Testis (tissue), 5 donors: ENCODE data around the gene XG. TPM values are rescaled to one million over a fixed set of nuclear protein-coding genes. Genes with fewer than 3 reads are reported as not detected.
"Not testable (repeated sequence)": the region's sequence is repeated elsewhere in the genome, so short reads cannot be mapped to it uniquely, and the experiment has no call there.

ENCODE experiments used
- DNase-seq: peaks from one replicate; pipeline ENCODE4 v3.0.0-alpha.2; 2019
- H3K27ac ChIP-seq, 2 donors: fragments of 200-600 bp; sonication (generic); one replicate each; pipeline ENCODE4 v1.5.1; 2019
- H3K27me3 ChIP-seq: fragments of 200-600 bp; sonication (generic); one replicate; pipeline ENCODE4 v1.5.1; 2019
- H3K36me3 ChIP-seq: fragments of 200-600 bp; sonication (generic); one replicate; pipeline ENCODE4 v1.5.1; 2017; ENCODE audit warnings: low read depth; ENCODE audit errors: missing control alignments
- H3K4me1 ChIP-seq: fragments of 200-600 bp; sonication (generic); one replicate; pipeline ENCODE4 v1.5.1; 2019
- H3K4me3 ChIP-seq, 2 donors: fragments of 200-600 bp; sonication (generic); one replicate each; pipeline ENCODE4 v1.5.1; 2017 to 2019
- H3K9me3 ChIP-seq: fragments of 200-600 bp; sonication (generic); one replicate; pipeline ENCODE4 v1.5.1; 2017
- POLR2A ChIP-seq: fragments of 450-650 bp; IDR thresholded peaks from one replicate; pipeline ENCODE4 v1.6.1; 2017; ENCODE audit warnings: antibody characterized with exemption, mild to moderate bottlenecking, moderate library complexity
- WGBS, 2 donors: methylation state at CpG; one replicate each; pipeline ENCODE4 v1.1.5; 2018; 5-methylcytosine and 5-hydroxymethylcytosine counted together
- intact Hi-C: fragments of 100-400 bp; cut with DNase I; formaldehyde crosslinking; loops from one replicate; pipeline ENCODE4 v1.15.1; 2023; ENCODE audit warnings: low total_unique reads
- long read RNA-seq, 2 donors: transcript quantifications; one replicate each; lab custom pipeline, GENCODE V29; 2026
- polyA plus RNA-seq: library from polyadenylated mRNA; stranded (reverse); fragments of 350-450 nt; fragmentation: Illumina TruSeq; extraction: RNeasy Lipid Tissue Mini Kit (QIAGEN cat#74804); gene quantifications from one replicate; pipeline ENCODE4 v1.2.3, GENCODE V29; 2014; ENCODE audit warnings: low read depth, low replicate concordance; ENCODE audit not compliant: insufficient read depth
- total RNA-seq, 2 donors: library from RNA; depleted of rRNA; stranded (reverse); fragments of >200 nt; gene quantifications; one replicate each; pipeline ENCODE4 v1.2.3, GENCODE V29; 2016
- TF ChIP-seq, protein P1 (sequence below), 3 experiments: fragments of 450-650 bp in 2 of 3; fragments of 200-600 bp in 1 of 3; sonication (generic) in 1 of 3; IDR thresholded peaks; one replicate each; pipeline ENCODE4 v1.5.1; 2016 to 2019; ENCODE audit warnings: antibody characterized with exemption in 3 of 3, mild to moderate bottlenecking in 2 of 3, moderate library complexity in 1 of 3

XG gene, protein sequence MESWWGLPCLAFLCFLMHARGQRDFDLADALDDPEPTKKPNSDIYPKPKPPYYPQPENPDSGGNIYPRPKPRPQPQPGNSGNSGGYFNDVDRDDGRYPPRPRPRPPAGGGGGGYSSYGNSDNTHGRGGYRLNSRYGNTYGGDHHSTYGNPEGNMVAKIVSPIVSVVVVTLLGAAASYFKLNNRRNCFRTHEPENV
- total RNA-seq (under 1 TPM; 0.19 to 0.63 TPM), polyA plus RNA-seq (0.88 TPM)
- long read RNA-seq, donor 1: 0 reads
- long read RNA-seq, donor 2: 0 reads

DNA sequence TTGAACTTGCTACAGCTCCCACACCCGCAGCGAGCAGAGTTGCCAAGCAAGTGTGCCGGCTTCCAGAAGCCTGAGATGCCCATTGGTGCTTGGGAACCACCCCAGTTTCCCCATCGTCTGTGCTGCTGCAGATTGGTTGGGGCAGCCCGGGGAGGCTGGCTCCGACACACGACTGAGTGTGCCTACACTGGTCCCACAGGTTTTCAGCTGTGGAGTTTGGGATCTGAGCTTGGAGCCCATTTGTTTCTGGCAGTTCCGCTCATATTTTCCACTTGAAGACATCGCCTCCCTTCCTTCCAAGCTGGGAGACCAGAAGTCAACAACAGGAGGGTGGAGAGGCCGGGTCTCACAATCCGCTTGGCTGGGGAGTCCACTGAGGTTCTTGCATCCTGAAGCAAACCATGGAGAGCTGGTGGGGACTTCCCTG is at the start of gene XG:
XG (plus strand) TSS at position 167 of the 427 bp plus-strand sequence; CDS start at position 402, 235 bp downstream.
- H3K27me3 ChIP-seq, H3K9me3 ChIP-seq, intact Hi-C loops, H3K27ac ChIP-seq, H3K4me1 ChIP-seq, H3K36me3 ChIP-seq, H3K4me3 ChIP-seq, DNase-seq: not testable (repeated sequence)
- 85 to 87% methylated on average over 8 to 11 of the region's 11 CpGs for WGBS, 2 donors

DNA sequence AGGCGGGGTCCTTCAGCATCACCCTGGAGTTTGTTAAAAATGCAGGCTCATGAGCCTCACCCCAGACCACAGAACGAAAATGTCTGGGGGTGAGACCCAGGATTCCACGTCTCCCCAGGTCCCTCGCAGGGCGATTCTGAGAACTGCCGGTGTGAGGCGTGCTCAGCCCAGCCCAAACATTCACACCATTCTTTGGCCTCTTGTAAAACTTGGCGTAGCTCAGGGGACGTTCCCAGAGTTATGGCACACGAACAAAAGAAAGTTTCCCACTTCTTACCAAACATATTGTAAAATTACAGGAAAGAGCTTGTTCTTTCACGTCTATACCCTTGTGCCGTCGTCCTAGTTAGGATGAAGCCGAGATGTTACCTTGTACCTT is 47.9 kb upstream of the XG start:
- WGBS, 2 donors: 50 to 52% methylated on average over 12 to 14 of the region's 14 CpGs
- Histone ChIP-seq H3K27me3 (no peaks in the 10 kb centered on the region), H3K27ac (peak overlapping the region; percentile 14 to 65), H3K4me1 (peaks cover 79% of the 10 kb centered on the region), H3K4me3 (no peak overlapping the region), H3K9me3 (no peaks in the 10 kb centered on the region), H3K36me3 (no peaks in the 10 kb centered on the region)
- intact Hi-C loops: no loop called here
- DNase-seq: peak; percentile 74
- TF ChIP-seq, protein P1, sequence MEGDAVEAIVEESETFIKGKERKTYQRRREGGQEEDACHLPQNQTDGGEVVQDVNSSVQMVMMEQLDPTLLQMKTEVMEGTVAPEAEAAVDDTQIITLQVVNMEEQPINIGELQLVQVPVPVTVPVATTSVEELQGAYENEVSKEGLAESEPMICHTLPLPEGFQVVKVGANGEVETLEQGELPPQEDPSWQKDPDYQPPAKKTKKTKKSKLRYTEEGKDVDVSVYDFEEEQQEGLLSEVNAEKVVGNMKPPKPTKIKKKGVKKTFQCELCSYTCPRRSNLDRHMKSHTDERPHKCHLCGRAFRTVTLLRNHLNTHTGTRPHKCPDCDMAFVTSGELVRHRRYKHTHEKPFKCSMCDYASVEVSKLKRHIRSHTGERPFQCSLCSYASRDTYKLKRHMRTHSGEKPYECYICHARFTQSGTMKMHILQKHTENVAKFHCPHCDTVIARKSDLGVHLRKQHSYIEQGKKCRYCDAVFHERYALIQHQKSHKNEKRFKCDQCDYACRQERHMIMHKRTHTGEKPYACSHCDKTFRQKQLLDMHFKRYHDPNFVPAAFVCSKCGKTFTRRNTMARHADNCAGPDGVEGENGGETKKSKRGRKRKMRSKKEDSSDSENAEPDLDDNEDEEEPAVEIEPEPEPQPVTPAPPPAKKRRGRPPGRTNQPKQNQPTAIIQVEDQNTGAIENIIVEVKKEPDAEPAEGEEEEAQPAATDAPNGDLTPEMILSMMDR (IDR thresholded peaks at IDR 0.05): peak in 2 of 3 experiments; percentile 34 to 42
- no peak for TF ChIP-seq POLR2A

DNA sequence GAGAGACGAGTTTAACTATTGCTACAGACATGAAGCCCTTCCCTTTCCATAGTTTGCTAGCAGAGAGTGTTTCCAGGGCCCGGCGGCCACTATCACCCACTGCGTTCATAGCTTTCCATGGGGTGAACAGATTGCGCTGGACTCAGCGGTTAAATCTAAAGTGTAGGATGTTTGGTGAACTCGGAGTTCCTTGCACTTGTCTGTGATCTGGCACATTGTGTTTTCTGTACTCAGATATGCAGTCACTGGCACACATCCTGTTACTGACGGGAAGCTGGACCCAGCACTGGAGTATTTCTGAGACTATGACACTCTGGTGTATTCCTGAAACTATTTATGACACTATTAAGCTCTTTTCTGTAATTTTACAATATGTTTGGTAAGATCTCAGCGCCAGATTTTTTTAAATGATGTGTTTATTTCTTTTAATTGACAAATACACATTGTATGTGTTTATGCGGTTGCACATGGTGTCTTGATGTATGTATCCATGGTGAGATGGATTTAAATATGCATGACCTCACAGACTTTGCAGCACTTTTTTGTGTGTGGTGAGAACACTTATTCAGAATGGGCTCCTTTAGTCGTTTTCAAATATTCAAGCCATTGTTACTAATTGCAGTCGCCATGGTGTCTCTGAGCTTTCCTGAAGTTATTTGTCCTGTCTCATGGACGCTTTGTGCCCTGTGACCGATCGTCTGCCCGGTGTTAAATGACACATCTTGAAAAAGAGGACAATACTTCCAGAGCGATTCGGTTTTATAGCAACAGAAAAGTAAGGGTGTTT is 46.6 kb upstream of the XG start:
- H3K27me3 ChIP-seq: no peaks in the 10 kb centered on the region
- no peaks in the 10 kb centered on the region for H3K9me3 ChIP-seq
- TF ChIP-seq, protein P1 (IDR thresholded peaks at IDR 0.05): no peak
- no peak for TF ChIP-seq POLR2A
- 36 to 50% methylated on average over 18 of the region's 18 CpGs for WGBS, 2 donors
- peak overlapping the region; percentile 55 to 65 for H3K27ac ChIP-seq
- intact Hi-C loops: no loop called here
- peak; percentile 61 for DNase-seq
- H3K4me1 ChIP-seq: peaks cover 82% of the 10 kb centered on the region
- H3K4me3 ChIP-seq: no peak overlapping the region
- no peaks in the 10 kb centered on the region for H3K36me3 ChIP-seq

DNA sequence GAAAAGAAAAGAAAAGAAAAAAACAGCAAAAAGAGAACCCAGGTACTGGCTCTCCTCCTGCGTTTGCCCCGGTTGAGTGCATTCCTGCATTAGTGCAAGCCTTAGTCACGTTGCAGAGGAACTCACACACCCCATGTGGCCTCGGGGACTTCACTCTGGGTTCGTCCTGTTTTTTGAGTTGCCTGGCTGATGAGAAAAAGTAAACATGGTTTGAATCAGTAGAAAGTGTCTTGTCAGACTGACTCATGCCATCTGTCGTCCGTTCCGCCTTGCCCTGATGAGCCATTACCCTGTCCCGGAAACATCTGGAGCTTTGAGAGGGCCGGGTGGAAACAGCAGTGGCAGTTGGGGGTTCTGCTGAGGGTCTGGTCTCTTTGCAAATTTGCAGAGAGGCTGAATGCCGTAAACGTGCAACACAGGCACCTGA is 44.5 kb upstream of the XG start:
- Histone ChIP-seq H3K4me3 (no peak overlapping the region), H3K36me3 (no peaks in the 10 kb centered on the region), H3K27me3 (no peaks in the 10 kb centered on the region), H3K4me1 (peaks cover 76% of the 10 kb centered on the region), H3K9me3 (no peaks in the 10 kb centered on the region), H3K27ac (peak overlapping the region in 1 of 2 donors; percentile 2)
- no peak for TF ChIP-seq POLR2A
- TF ChIP-seq, protein P1 (IDR thresholded peaks at IDR 0.05): no peak
- DNase-seq: peak; percentile 65
- 28 to 38% methylated on average over 9 to 12 of the region's 12 CpGs for WGBS, 2 donors
- intact Hi-C loops: no loop called here

DNA sequence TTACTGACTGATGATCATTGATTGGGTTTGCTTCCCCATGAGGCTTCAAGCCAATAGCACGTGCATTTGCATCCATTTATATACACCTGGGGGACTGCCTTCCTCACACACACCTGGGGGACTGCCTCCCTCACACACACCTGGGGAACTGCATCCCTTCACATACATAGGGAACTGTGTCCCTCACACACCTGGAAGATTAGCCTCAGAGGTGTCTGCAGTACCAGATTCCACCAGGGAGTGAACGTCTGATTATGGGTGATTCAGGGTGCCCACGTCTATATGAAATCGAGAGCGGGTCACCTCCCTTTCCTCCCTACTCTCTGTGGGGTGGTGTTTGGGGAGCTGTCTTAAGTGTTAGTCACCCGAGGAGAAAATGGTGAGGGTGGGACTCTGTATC is 43.8 kb upstream of the XG start:
- TF ChIP-seq, protein P1 (IDR thresholded peaks at IDR 0.05): no peak
- no peak for TF ChIP-seq POLR2A
- Histone ChIP-seq H3K36me3 (no peaks in the 10 kb centered on the region), H3K9me3 (no peaks in the 10 kb centered on the region), H3K27me3 (no peaks in the 10 kb centered on the region), H3K4me1 (peaks cover 72% of the 10 kb centered on the region), H3K4me3 (no peak overlapping the region), H3K27ac (no peak overlapping the region)
- intact Hi-C loops: no loop called here
- DNase-seq: no peak
- WGBS, 2 donors: 66 to 69% methylated on average over 6 of the region's 6 CpGs
